NB4 (cell line): Measurements from ENCODE around the gene CNTNAP4.

ENCODE experiments used
- DNase-seq: peaks from one replicate; pipeline ENCODE4 v3.0.0; 2010; ENCODE audit warnings: low read depth
- H3K4me3 ChIP-seq: one replicate; pipeline ENCODE4 v1.5.1; 2011; ENCODE audit warnings: mild to moderate bottlenecking, low read depth, low read length, moderate library complexity
- MYC ChIP-seq: IDR thresholded peaks from 2 replicates; pipeline ENCODE4 v1.6.1; 2011; ENCODE audit warnings: low read depth, low read length
- POLR2A ChIP-seq: IDR thresholded peaks from 2 replicates; pipeline ENCODE4 v1.6.1; 2011; ENCODE audit warnings: mild to moderate bottlenecking; ENCODE audit not compliant: insufficient read length; ENCODE audit errors: extremely low read depth
- TF ChIP-seq, protein P1 (sequence below): IDR thresholded peaks from one replicate; pipeline ENCODE4 v1.5.1; 2012; ENCODE audit warnings: low read depth, low read length
- TF ChIP-seq, protein P2 (sequence below): IDR thresholded peaks from 2 replicates; pipeline ENCODE4 v1.6.1; 2011; ENCODE audit warnings: low read depth, low read length

Gene CNTNAP4

DNA sequence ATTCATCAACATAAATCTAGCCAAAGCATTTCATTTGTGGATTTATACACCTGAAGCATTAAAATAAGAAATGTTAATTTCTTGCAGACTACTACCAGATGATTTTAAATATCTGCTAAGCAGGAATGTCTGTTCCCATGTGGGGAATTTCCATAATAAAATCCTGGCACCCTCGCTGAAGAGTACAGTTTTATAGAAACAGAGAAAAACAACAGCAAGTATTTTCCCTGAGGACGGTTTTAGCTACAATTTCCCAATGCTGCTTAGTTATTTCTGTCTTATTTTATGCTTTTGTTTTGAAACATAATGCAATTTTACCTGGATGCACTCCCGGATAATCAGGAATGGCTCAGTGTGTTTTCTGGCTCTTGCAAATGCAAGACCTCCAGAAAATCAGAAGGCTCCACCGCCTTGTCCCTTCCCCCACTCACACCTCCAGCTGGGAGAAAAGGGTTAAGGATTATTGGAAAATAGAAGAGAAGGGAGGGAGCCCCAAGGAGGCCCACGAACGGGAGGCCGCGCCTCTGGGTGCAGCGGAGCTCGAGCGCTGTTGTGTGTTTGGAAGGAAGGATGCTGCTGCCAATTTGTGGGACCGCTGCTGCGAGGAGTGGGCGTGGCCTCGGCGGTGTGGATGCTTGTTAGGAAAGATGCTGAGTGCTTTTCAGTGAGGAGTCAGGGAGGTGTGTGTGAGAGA, at the start of gene CNTNAP4:
Gene CNTNAP4, plus strand, starts transcription at position 657 of the 694 bp plus-strand sequence. CDS start 262 bp downstream, outside the sequence.
- no peak within 1 kb of the TSS for H3K4me3 ChIP-seq
- TF ChIP-seq POLR2A: no peak
- TF ChIP-seq MYC: no peak
- TF ChIP-seq, protein P1, sequence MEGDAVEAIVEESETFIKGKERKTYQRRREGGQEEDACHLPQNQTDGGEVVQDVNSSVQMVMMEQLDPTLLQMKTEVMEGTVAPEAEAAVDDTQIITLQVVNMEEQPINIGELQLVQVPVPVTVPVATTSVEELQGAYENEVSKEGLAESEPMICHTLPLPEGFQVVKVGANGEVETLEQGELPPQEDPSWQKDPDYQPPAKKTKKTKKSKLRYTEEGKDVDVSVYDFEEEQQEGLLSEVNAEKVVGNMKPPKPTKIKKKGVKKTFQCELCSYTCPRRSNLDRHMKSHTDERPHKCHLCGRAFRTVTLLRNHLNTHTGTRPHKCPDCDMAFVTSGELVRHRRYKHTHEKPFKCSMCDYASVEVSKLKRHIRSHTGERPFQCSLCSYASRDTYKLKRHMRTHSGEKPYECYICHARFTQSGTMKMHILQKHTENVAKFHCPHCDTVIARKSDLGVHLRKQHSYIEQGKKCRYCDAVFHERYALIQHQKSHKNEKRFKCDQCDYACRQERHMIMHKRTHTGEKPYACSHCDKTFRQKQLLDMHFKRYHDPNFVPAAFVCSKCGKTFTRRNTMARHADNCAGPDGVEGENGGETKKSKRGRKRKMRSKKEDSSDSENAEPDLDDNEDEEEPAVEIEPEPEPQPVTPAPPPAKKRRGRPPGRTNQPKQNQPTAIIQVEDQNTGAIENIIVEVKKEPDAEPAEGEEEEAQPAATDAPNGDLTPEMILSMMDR: no peak
- TF ChIP-seq, protein P2, sequence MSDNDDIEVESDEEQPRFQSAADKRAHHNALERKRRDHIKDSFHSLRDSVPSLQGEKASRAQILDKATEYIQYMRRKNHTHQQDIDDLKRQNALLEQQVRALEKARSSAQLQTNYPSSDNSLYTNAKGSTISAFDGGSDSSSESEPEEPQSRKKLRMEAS: no peak
- DNase-seq: no peak

DNA sequence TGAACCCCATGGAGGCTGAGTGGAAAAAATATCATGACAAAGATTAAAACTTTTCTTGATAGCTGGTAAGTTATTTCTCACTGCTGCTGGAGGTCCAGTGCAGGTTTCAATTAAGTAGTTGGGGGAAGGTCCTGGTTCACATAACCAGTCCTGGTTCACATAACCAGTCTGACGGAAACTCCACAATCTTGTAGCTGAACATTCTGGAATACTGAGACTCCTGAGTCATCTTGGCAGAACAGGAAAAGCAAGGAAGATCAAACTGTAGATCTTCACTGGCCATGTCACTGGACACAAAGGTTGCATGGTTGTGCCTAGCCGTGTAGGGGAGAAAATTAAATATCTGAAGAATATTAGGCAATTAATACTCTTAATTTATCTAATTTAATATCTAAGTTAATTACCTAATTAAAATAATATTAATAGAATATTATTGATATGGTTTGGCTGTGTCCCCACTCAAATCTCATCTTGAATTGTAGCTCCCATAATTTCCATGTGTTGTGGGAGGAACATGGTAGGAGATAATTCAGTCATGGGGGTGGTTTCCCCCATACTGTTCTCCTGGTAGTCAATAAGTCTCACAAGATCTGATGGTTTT, 48.6 kb upstream of the CNTNAP4 start:
- H3K4me3 ChIP-seq: no peak overlapping the region
- no peak for DNase-seq

DNA sequence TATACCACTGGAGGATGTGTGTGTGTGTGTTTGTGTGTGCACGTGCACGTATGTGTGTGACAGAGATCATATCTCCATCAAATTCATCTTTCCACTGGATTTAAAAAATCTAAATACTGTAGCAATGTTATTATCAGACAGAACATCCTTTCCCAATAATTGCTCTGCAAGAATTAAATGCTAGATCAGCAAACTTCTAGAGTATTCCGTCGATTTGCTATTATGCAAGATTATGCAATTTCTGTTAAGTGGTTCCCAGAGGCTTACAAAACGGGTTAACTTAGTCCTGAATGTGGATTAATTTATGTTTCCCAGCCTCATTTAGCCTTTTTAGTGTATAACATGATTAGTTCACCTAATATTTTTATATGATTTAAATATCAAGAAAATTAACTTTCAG, 44.5 kb upstream of the CNTNAP4 start:
- no peak for DNase-seq
- H3K4me3 ChIP-seq: no peak overlapping the region
- TF ChIP-seq, protein P2: no peak
- no peak for TF ChIP-seq MYC
- TF ChIP-seq, protein P1: no peak
- no peak for TF ChIP-seq POLR2A

More for the DNA sequence above, 48.6 kb upstream of the CNTNAP4 start:
- no peak for TF ChIP-seq MYC
- TF ChIP-seq, protein P1: no peak

DNA sequence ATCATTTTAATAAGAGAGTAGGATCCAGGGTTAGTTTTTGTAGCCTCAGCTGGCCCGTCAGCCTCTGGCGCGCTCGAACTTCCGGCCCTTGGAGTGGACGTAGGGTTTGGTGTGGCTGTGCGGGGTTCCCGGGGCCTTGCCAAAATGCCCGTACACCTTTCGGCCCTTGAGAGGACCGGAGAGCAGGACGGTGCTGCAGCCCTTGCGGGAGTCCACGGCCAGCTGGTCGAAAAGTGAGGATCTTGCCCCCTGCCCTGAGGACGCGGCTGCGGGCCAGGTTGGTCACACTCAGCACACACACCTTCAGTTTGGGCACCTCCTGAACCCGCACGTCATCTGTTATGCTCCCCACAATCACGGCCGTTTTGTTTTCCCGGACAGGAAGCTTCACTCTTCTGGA, 42.2 kb upstream of the CNTNAP4 start:
- no peak for TF ChIP-seq POLR2A
- TF ChIP-seq, protein P1: no peak
- no peak for TF ChIP-seq MYC
- TF ChIP-seq, protein P2: no peak
- H3K4me3 ChIP-seq: no peak overlapping the region
- no peak for DNase-seq

DNA sequence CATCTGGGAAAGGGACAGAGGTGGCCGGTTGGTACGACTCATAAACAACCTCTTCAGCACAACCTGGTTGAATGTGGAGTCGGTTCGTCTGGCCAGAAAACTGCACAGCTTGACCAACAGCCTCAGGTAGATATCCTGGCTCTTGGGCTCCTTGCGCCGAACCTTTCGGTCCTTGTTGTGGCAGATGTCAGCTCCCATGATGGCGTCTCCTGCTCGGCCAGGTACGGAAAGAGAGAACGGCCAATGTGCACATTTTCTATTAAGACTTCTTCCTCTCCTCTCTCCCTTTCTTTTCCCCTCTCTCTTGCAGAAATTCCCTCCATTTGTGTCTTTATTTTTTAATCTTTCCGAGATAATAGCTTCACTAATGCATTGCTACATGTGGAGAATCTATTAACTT, 41.8 kb upstream of the CNTNAP4 start:
- H3K4me3 ChIP-seq: no peak overlapping the region

More for the DNA sequence above, 41.8 kb upstream of the CNTNAP4 start:
- DNase-seq: no peak
- TF ChIP-seq, protein P2: no peak
- no peak for TF ChIP-seq MYC
- TF ChIP-seq POLR2A: no peak
- TF ChIP-seq, protein P1: no peak
